K562 treated with DMSO at 1 percent for 48 hours (cell line): ENCODE data around the gene ZNF740. TPM values are rescaled to one million over a fixed set of nuclear protein-coding genes. Genes with fewer than 3 reads are reported as not detected.

ENCODE experiments used
- total RNA-seq: library from RNA; unstranded; fragments of 300-600 nt; gene quantifications from 2 replicates; pipeline ENCODE4 v1.2.3, GENCODE V29; 2022; ENCODE audit warnings: low replicate concordance; ENCODE audit errors: extremely low read depth

The ZNF740 gene
- total RNA-seq, result not detected in 2 replicates

GRCh38 chr12:53180220-53180930, at the start of gene ZNF740, which contains the start of gene CSAD:
Gene ZNF740 (plus strand): TSS chr12:53180722. CDS start chr12:53181984, 1,262 bp downstream.
Gene CSAD (minus strand): TSS chr12:53180925. CDS start chr12:53173470, 7,455 bp downstream.

GRCh38 chr12:53207042-53207441, 26.5 kb downstream of the ZNF740 start, which contains the start of gene ITGB7:
Gene ITGB7 (minus strand): TSS chr12:53207251. CDS start chr12:53200443, 6,808 bp downstream.

GRCh38 chr12:53231921-53232645, 51.6 kb downstream of the ZNF740 start, which contains the start of gene RARG:
Gene RARG (minus strand): TSS chr12:53232209. CDS start chr12:53227545, 4,664 bp downstream.

Other genes starting within 250 kb of the ZNF740 start
- 246 TPM in 1 of 2 replicates, not detected in the other for gene KRT18, start 231.6 kb upstream of the ZNF740 start, total RNA-seq
- gene EIF4B, start 174.3 kb upstream of the ZNF740 start, total RNA-seq, result 778 TPM in 1 of 2 replicates, not detected in the other
- not detected in 2 replicates for gene TNS2, start 130.7 kb upstream of the ZNF740 start, total RNA-seq
- gene SPRYD3, start 101.3 kb upstream of the ZNF740 start, total RNA-seq, result not detected in 2 replicates
- gene IGFBP6, start 83.1 kb upstream of the ZNF740 start, total RNA-seq, result not detected in 2 replicates
- not detected in 2 replicates for gene SOAT2, start 77.2 kb upstream of the ZNF740 start, total RNA-seq
- not detected in 2 replicates for gene CSAD, start 203 bp downstream of the ZNF740 start, total RNA-seq
- gene ITGB7, start 26.5 kb downstream of the ZNF740 start, total RNA-seq, result not detected in 2 replicates
- gene RARG, start 51.5 kb downstream of the ZNF740 start, total RNA-seq, result not detected in 2 replicates
- gene ESPL1, start 87.6 kb downstream of the ZNF740 start, total RNA-seq, result not detected in 2 replicates
- gene PFDN5, start 114.8 kb downstream of the ZNF740 start, total RNA-seq, result not detected in 2 replicates
- gene MYG1, start 119.0 kb downstream of the ZNF740 start, total RNA-seq, result not detected in 2 replicates
- 870 TPM in 1 of 2 replicates, not detected in the other for gene AAAS, start 140.9 kb downstream of the ZNF740 start, total RNA-seq
- gene SP7, start 155.6 kb downstream of the ZNF740 start, total RNA-seq, result not detected in 2 replicates
- gene SP1, start 199.5 kb downstream of the ZNF740 start, total RNA-seq, result not detected in 2 replicates
- gene AMHR2, start 243.1 kb downstream of the ZNF740 start, total RNA-seq, result not detected in 2 replicates